ENCODE measurements around the gene COBLL1.

COBLL1 gene

DNA sequence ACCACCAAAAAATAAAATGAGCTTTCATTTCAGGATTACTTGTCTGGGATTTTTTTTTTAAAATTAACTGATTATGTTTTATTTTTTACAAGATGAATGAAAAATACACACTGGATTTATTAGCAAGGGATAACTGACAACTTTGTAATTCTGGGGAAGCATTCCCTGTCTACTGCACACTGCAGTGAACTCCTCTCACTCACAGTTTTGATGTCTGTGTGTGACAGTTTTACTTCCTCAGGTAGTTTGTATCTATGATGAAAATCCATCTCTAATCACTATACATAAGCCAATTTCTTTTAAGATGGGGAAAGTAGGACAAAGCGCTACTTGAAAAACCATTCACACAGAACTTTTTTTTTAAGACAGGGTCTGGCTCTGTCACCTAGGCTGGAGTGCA lies 94.5 kb downstream of the COBLL1 start:
- no peak for DNase-seq (ENCODE audit: low read depth)
- no peak overlapping the region for H3K4me3 ChIP-seq (ENCODE audit: low read length)
- TF ChIP-seq, protein P1, sequence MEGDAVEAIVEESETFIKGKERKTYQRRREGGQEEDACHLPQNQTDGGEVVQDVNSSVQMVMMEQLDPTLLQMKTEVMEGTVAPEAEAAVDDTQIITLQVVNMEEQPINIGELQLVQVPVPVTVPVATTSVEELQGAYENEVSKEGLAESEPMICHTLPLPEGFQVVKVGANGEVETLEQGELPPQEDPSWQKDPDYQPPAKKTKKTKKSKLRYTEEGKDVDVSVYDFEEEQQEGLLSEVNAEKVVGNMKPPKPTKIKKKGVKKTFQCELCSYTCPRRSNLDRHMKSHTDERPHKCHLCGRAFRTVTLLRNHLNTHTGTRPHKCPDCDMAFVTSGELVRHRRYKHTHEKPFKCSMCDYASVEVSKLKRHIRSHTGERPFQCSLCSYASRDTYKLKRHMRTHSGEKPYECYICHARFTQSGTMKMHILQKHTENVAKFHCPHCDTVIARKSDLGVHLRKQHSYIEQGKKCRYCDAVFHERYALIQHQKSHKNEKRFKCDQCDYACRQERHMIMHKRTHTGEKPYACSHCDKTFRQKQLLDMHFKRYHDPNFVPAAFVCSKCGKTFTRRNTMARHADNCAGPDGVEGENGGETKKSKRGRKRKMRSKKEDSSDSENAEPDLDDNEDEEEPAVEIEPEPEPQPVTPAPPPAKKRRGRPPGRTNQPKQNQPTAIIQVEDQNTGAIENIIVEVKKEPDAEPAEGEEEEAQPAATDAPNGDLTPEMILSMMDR (conservative IDR thresholded peaks at IDR 0.05; ENCODE audit: low read length), result no peak

DNA sequence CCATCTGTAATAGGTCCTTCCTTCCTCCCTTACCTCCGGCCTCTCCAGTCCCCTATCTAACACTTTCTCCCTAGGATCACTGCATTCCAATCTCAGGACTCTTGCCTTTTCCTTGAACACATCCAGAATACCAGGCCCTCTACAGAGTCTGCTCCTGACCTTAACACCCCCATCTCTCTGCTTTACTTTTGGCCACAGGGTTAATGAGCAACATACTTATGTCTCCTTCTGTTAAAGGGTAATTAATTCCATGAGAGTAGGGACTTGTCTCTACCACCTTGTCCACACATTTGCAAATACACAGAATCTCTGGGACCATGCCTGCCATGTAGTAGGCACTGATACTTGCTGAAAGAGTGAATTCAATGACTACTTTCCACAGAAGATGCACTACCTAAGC lies 94.9 kb downstream of the COBLL1 start:
- DNase-seq (ENCODE audit: low read depth), result no peak
- no peak overlapping the region for H3K4me3 ChIP-seq (ENCODE audit: low read length)
- TF ChIP-seq, protein P1 (conservative IDR thresholded peaks at IDR 0.05; ENCODE audit: low read length), result no peak

DNA sequence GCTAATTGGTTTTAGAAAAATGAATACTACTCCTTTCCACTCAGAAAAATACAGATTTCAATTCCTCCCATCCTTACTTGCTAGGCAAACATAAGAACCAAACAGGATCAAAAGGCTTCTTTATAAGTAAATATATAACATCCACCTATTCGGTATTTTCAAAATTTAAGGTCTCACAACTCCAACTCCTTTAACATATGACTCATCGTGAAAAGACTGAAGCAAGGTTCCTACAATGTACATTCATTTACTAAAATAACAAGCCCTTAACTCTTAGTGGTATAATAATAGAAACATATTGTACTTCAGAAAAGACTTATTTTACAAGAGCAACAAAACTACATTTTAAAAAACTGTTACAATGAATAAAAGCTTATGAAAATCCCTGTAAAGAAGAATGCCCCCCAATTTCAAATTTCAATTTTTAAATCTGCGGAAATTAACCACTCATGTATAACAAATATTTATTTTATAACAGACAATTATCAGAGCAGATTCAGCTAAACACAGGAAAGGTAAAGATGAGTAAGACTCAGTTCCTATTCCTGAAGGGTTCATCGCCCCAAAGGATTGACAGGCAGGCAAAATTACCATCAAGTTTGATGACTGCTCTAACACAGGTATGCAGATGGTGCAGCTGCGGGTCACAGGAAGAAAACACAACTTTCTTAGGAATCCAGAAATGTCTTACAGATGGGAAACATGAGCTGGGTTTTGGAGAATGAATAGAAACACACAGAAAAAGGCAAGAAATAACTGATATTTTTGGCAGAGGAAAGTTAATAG lies 96.4 kb downstream of the COBLL1 start:
- TF ChIP-seq, protein P1 (conservative IDR thresholded peaks at IDR 0.05; ENCODE audit: low read length), result no peak
- DNase-seq (ENCODE audit: low read depth), result no peak
- no peak overlapping the region for H3K4me3 ChIP-seq (ENCODE audit: low read length)

DNA sequence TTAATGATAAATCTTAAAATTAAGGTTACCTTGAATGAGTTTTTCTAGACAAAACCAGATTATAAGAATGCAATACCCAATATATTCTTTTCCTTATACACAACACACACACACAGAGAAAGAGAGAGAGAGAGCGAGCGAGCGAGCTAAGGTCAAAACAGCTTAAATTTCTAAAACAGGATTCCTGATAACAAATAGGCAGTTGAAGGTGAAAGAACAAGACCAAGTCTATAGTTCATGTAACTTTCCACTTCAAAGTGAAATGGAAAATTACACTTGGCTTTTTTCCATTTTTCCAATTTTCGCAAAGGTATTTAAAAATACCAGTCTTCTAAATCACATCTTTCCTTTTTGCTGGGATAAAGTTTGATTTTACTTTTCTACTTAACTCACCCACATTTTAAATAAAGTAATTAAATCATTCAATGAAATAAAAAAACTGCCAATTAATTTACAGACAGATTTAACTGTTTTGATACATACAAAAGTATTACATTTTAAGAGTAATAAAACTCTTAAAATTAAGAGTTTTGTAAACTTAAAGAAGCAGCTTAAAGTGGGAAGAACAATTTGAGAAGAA lies 98.8 kb downstream of the COBLL1 start:
- TF ChIP-seq, protein P1 (conservative IDR thresholded peaks at IDR 0.05; ENCODE audit: low read length), result no peak
- H3K4me3 ChIP-seq (ENCODE audit: low read length), result no peak overlapping the region
- no peak for DNase-seq (ENCODE audit: low read depth)

DNA sequence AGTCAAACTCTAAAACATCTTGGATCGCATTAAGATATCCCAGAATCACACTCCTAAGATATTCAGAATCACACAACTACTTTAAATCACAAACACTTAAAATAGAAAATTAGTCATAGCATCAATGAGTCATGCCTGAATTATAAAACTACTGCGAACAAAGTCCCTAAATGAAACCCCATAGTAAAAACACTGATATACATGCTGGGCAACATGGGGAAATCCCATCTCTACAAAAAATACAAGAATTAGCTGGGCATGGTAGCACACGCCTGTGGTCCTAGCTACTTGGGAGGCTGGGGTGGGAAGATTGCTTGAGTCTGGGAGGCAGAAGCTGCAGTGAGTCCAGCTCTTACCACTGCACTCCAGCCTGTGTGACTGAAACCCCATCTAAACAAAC lies 101.7 kb downstream of the COBLL1 start:
- no peak overlapping the region for H3K4me3 ChIP-seq (ENCODE audit: low read length)
- peak; percentile 43 for DNase-seq (ENCODE audit: low read depth)
- TF ChIP-seq, protein P1 (conservative IDR thresholded peaks at IDR 0.05; ENCODE audit: low read length), result no peak

DNA sequence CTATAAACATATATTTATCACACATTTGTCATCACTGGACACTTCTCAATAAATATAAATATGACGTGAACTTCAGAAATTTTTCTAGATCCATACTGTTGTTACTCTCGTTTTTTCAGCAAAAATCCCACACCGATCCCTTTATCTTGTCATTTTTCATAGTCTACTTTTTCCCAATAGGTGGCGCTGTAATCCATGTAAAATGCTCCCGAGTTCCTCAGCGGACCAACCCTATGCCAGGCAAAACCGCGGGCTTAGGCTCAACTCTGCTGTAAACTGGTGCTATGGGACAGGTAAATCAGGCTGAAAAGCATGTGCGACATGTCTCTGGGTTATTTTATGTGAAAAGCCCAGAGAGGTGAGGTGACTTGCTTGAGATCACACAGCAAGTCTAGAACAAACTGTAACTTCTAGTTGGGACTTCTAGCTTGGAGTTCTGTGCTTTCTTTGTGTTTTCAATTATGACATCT lies 104.0 kb downstream of the COBLL1 start:
- H3K4me3 ChIP-seq (ENCODE audit: low read length), result no peak overlapping the region; the same call in 1 of the 2 replicates
- DNase-seq (ENCODE audit: low read depth), result peak; percentile 64
- TF ChIP-seq, protein P1 (conservative IDR thresholded peaks at IDR 0.05; ENCODE audit: low read length), result peak; percentile 75

Data from AG10803 (cell line).